Astrocyte of the spinal cord (primary cell): Measurements from ENCODE around the gene ZRSR2.
"Not testable (repeated sequence)": the region's sequence is repeated elsewhere in the genome, so short reads cannot be mapped to it uniquely, and the experiment has no call there.

Experiments used
- DNase-seq: peaks from one replicate; pipeline ENCODE4 v3.0.0; 2011; ENCODE audit warnings: low read depth, low spot score
- H3K4me3 ChIP-seq: 2 replicates; pipeline ENCODE4 v1.5.1; 2011; ENCODE audit warnings: low read depth, mild to moderate bottlenecking, low read length, moderate library complexity
- CTCF ChIP-seq: IDR thresholded peaks from 2 replicates; pipeline ENCODE4 v1.5.1; 2012; ENCODE audit warnings: low read depth, mild to moderate bottlenecking, low read length, inconsistent platforms
- in situ Hi-C: cut with HindIII; loops from 2 replicates; pipeline ENCODE4 v1.10.0; 2017; ENCODE audit warnings: low sequenced_read_pairs

Gene ZRSR2

GRCh38 chrX:15829217-15829616, 38.9 kb downstream of the ZRSR2 start:
- DNase-seq = no peak
- in situ Hi-C loops = no loop called here
- no peak overlapping the region for H3K4me3 ChIP-seq
- no peak for TF ChIP-seq CTCF

GRCh38 chrX:15831347-15831746, 41.1 kb downstream of the ZRSR2 start:
- H3K4me3 ChIP-seq, DNase-seq, in situ Hi-C loops: not testable (repeated sequence)

- no peak for DNase-seq
- no peak overlapping the region for H3K4me3 ChIP-seq
- TF ChIP-seq CTCF = no peak
- in situ Hi-C loops = no loop called here
Measured at GRCh38 chrX:15834053-15834452, 43.8 kb downstream of the ZRSR2 start.

- no peak for TF ChIP-seq CTCF
- in situ Hi-C loops = no loop called here
- no peak overlapping the region for H3K4me3 ChIP-seq
- peak; percentile 27 for DNase-seq
Measured at GRCh38 chrX:15834827-15835595, 44.7 kb downstream of the ZRSR2 start.

GRCh38 chrX:15838017-15838416, 47.7 kb downstream of the ZRSR2 start:
- no peak for DNase-seq
- peak; percentile 37 for TF ChIP-seq CTCF
- in situ Hi-C loops = no loop called here
- no peak overlapping the region for H3K4me3 ChIP-seq

- in situ Hi-C loops = no loop called here
- H3K4me3 ChIP-seq = no peak overlapping the region
- DNase-seq = no peak
- no peak for TF ChIP-seq CTCF
Measured at GRCh38 chrX:15841853-15842516, 51.7 kb downstream of the ZRSR2 start.

GRCh38 chrX:15843960-15844359, 53.7 kb downstream of the ZRSR2 start:
- TF ChIP-seq CTCF = no peak
- in situ Hi-C loops = no loop called here
- no peak overlapping the region for H3K4me3 ChIP-seq
- no peak for DNase-seq
